Smooth muscle cell of the brain vasculature (primary cell): ENCODE measurements around the gene HSPA1B.
"Not testable (repeated sequence)": the region's sequence is repeated elsewhere in the genome, so short reads cannot be mapped to it uniquely, and the experiment has no call there.

Source experiments
- DNase-seq: peaks from one replicate; pipeline ENCODE4 v3.0.0-alpha.2; 2012; ENCODE audit warnings: low read depth, low spot score

The HSPA1B gene

GRCh38 chr6:31858707-31859106, 31.2 kb downstream of the HSPA1B start:
- DNase-seq = no peak

GRCh38 chr6:31859923-31860322, 32.4 kb downstream of the HSPA1B start:
- no peak for DNase-seq

- DNase-seq = no peak
Observed at GRCh38 chr6:31860349-31860748, 32.8 kb downstream of the HSPA1B start.

DNA sequence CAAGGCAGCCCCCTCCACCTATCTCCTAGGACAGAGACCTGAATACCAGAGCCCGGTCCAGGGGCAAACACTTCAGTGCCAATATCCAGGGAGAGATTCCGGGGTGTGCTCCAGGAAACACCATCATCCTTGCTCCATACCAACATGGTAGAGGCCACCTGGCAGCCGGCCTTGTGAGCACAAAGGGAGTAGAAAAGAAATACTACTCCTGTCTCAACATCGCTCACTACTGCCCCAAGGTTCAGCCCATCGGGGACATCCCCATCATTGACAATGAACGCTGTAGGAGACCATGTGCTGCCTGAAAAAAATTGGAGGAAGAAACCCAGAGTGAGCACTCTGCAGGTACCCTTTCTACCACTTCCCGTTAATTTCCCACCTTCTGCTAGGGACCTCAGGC, 33.6 kb downstream of the HSPA1B start:
- no peak for DNase-seq

DNA sequence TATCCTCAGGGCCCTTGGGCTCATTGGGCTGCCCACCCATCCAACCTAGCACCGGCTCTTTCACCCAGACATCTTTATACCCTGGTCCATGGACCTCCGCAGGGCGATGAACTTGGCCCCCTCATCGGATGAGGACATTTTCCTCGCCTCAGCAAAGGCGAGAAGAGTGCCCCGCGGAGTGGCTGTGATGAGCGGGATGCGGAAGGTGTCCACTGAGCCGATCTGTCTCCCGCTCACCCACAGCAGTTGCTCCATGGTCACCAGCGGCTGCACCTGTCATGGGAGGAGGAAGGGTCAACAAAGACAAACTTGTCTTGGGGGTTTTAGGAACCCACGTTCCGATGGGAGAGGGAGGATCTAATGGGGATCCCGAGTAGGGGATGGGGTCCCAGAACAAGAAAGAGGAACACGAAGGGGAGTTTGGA, 34.4 kb downstream of the HSPA1B start:
- DNase-seq = no peak

DNA sequence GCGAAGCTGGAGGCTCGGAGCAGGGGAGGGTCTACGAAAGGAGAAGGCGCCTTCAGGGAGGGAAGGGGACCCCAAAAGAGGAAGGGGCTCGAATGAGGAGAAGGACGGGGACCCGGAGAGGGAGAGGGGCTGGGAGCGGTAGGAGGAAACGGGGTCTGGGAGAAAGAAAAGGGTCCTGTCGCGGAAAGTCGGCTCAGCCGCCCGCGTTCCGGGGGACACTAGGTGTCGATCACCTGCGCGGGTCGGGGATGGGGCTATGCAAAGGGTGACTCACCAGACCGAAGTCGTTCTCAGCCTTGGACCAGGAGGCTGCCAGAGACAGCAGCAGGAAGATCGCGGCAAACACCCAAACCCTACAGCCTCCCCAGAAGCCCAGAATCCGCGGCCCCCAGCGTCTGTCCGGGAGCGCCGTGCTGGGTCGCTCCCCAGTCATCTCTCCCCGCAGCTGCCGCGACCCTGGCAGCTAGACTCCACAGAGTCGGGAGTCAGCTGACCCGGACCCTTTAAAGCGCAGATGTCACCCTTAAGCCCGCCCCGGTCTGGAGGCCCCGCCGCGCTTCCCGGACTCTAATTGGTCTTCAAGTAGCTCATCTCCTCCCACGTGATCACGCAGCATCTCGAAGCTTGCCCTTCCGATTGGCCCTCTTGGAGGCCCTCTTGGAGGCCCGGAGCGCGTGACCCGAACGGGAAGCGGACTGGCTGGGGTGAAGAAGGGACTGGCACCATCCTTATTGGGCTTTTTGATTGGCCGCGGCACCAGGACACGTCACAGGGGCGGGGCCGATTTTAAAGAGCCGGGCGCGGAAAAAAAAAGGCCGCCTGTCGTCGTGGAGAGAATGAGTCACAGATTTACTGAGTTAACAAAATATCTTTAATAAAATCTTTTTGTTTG, 35.1 kb downstream of the HSPA1B start, which contains the start of gene NEU1:
TSS of gene NEU1 (minus strand) at position 478 of the 892 bp plus-strand sequence. CDS start at position 433, 45 bp downstream.
- peak; percentile 100 for DNase-seq

DNA sequence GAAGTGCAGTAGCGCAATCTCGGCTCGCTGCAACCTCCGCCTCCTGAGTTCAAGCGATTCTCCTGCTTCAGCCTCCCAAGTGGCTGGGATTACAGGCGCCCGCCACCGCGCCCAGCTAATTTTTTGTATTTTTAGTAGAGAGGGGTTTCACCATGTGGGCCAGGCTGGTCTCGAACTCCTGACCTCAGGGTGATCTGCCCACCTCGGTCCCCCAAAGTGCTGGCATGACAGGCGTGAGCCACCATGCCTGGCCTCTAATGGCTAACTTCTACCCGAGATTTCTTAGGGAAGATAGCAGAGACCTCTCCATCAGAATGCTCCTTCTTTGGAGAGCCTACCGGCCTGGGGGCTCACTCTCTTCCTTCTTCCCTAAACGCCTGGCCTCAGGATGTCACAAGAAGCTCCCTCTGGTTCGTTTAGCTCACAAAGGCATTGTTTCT, 36.6 kb downstream of the HSPA1B start:
- not testable (repeated sequence) for DNase-seq

DNA sequence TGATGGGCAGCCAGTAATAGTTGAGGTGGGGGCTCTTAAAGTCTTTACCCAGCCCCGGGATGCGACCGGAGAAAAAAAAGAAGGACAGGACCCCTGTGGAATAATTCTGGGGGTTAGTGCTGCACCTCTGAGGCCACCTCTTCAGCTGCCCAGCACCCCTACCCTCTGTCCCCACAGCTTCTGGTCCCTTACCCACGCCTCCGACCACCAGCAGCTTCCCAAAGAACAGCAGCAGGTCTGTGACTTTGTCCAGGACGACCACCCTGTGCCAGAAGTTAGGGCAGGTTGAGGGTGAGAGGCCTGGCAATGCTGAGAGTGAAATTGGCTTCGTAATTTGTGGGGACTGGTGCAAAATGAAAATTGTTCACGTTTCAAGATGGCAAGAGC, 37.3 kb downstream of the HSPA1B start:
- DNase-seq = no peak

- DNase-seq = no peak
Observed at GRCh38 chr6:31865205-31866118, 37.9 kb downstream of the HSPA1B start.

DNA sequence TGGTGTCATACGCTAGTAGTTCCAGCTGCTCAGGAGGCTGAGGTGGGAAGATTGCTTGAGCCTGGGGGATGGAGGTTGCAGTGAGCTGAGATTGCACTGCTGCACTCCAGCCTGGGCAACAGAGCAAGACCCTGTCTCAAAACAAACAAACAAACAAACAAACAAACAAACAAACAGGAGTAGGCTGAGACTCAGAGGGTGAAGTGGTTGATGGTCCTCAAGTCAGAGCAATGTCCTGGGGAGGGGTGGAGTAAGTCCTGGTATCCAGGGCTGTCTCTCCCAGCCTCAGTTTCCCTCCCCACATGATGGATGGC, 41.1 kb downstream of the HSPA1B start:
- not testable (repeated sequence) for DNase-seq

DNA sequence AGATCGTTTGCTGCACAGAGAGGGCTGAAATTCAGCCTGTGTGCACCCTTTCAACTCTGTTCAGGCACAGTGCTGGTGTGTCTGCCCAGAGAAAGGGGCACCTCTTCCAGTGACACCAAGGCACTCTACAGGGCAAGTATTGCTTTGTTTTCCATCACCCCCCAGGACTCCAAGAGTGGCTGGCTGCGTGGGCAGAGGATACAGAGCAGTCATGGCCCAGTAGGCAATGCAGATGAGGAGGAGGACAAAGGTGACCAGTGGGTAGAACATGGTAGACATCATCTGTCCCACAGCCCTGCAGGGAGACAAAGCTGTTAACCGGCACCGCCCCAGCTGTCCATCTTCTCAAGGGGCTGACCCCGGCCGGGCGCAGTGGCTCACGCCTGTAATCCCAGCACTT, 41.8 kb downstream of the HSPA1B start:
- no peak for DNase-seq

DNA sequence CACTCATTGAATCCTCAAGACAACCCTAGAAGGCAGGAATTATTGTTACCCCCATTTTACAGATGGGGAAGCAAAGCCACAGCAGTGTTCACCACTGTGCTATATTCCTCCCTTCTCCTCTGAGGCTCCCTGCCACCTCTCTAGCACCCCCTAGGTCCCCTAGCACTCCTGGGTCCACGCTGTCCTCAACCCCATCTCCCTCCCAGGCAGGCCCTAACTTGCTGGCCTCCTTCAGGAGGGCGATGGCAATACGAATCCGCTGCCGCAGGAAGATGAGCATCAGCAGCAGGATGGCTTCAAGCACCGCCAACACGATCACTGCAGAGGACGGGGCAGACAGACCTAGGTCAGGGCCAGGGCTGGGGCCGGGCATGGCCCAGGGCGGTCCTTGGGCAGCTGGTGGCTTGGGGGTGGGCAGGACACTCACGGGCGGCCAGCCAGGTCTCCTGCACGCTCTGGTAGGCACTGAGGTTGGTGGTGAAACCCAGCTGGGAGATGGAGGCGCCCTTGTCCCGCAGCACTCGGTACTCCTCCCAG, 42.9 kb downstream of the HSPA1B start:
- DNase-seq = no peak

- no peak for DNase-seq
Observed at GRCh38 chr6:31871046-31871659, 43.6 kb downstream of the HSPA1B start.

- no peak for DNase-seq
Observed at GRCh38 chr6:31874084-31874670, 46.6 kb downstream of the HSPA1B start.

- DNase-seq = no peak
Observed at GRCh38 chr6:31874836-31875572, 47.5 kb downstream of the HSPA1B start.

- DNase-seq = no peak
Observed at GRCh38 chr6:31875877-31876276, 48.3 kb downstream of the HSPA1B start.

DNA sequence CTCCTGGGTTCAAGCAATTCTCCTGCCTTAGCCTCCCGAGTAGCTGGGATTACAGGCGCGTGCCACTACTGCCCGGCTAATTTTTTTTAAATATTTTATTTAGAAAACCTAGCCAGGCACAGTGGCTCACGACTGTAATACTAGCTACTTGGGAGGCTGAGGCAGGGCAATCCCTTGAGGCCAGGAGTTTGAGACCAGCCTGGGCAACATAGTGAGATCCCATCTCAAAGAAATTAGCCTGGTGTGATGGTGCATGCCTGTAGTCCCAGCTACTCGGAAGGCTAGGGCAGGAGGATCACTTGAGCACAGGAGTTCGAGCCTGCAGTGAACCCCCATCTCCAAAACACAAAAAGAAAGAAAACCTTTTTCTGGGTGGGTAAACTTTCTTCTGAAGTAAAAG, 48.8 kb downstream of the HSPA1B start:
- DNase-seq = no peak

GRCh38 chr6:31877125-31877650, 49.6 kb downstream of the HSPA1B start:
- DNase-seq = no peak

GRCh38 chr6:31877651-31878161, 50.2 kb downstream of the HSPA1B start:
- DNase-seq = no peak

- no peak for DNase-seq
Observed at GRCh38 chr6:31878222-31878621, 50.7 kb downstream of the HSPA1B start.
